ENCODE results near the gene THBS2. TPM values are rescaled to one million over a fixed set of nuclear protein-coding genes. Genes with fewer than 3 reads are reported as not detected.
A peak's percentile ranks its signal among the peaks of the same experiment; 100 is the strongest.
"Not testable (repeated sequence)": the region's sequence is repeated elsewhere in the genome, so short reads cannot be mapped to it uniquely, and the experiment has no call there.

THBS2 gene
- total RNA-seq, 1 donor from 2014 or later = 709 TPM

GRCh38 chr6:169271158-169271876 is 17.7 kb upstream of the THBS2 start:
- no peak for DNase-seq (ENCODE audit: low spot score in 2 of 2)
- Histone ChIP-seq H3K27ac (no peak overlapping the region), H3K4me1 (peaks cover 3 to 4% of the 10 kb centered on the region in 2 donors), H3K36me3 (no peaks in the 10 kb centered on the region), H3K9me3 (no peaks in the 10 kb centered on the region), H3K4me3 (no peak overlapping the region), H3K27me3 (no peaks in the 10 kb centered on the region)
- no peak for TF ChIP-seq CTCF (IDR thresholded peaks at IDR 0.05)
- intact Hi-C loops (cut with DNase I) = no loop called here

- H3K4me1 ChIP-seq = not testable (repeated sequence)
Observed at GRCh38 chr6:169270077-169270380, 16.4 kb upstream of the THBS2 start.

GRCh38 chr6:169269180-169270076 is 15.8 kb upstream of the THBS2 start:
- no peaks in the 10 kb centered on the region for H3K36me3 ChIP-seq
- H3K4me3 ChIP-seq = no peak overlapping the region
- no peaks in the 10 kb centered on the region for H3K9me3 ChIP-seq
- no peaks in the 10 kb centered on the region for H3K27me3 ChIP-seq
- peak overlapping the region; percentile 48 to 53 for H3K27ac ChIP-seq
- TF ChIP-seq CTCF (IDR thresholded peaks at IDR 0.05) = no peak
- no peak for DNase-seq (ENCODE audit: low spot score in 2 of 2)
- peaks cover 3 to 4% of the 10 kb centered on the region in 2 donors for H3K4me1 ChIP-seq
- intact Hi-C loops (cut with DNase I) = no loop called here

More at GRCh38 chr6:169270077-169270380, 16.4 kb upstream of the THBS2 start:
- intact Hi-C loops (cut with DNase I); H3K36me3 ChIP-seq; H3K9me3 ChIP-seq; DNase-seq (ENCODE audit: low spot score in 2 of 2); H3K27me3 ChIP-seq; H3K4me3 ChIP-seq: not testable (repeated sequence)
- peak overlapping the region; percentile 48 to 53 for H3K27ac ChIP-seq

GRCh38 chr6:169268276-169268675 is 14.6 kb upstream of the THBS2 start:
- intact Hi-C loops (cut with DNase I) = no loop called here

GRCh38 chr6:169266746-169267591 is 13.3 kb upstream of the THBS2 start:
- Histone ChIP-seq H3K4me1 (peaks cover 4 to 8% of the 10 kb centered on the region in 2 donors), H3K27me3 (no peaks in the 10 kb centered on the region), H3K9me3 (no peaks in the 10 kb centered on the region), H3K4me3 (no peak overlapping the region), H3K36me3 (no peaks in the 10 kb centered on the region), H3K27ac (no peak overlapping the region)
- intact Hi-C loops (cut with DNase I) = no loop called here
- no peak for TF ChIP-seq CTCF (IDR thresholded peaks at IDR 0.05)
- DNase-seq (ENCODE audit: low spot score in 2 of 2) = no peak

More at GRCh38 chr6:169268276-169268675, 14.6 kb upstream of the THBS2 start:
- Histone ChIP-seq H3K4me1 (peaks cover 4 to 8% of the 10 kb centered on the region in 2 donors), H3K4me3 (no peak overlapping the region), H3K27ac (no peak overlapping the region), H3K27me3 (no peaks in the 10 kb centered on the region), H3K9me3 (no peaks in the 10 kb centered on the region), H3K36me3 (no peaks in the 10 kb centered on the region)
- no peak for TF ChIP-seq CTCF (IDR thresholded peaks at IDR 0.05)
- DNase-seq (ENCODE audit: low spot score in 2 of 2) = no peak
